Fibroblast of upper back skin (primary cell): ENCODE measurements around the gene NXPE2.
"Not testable (repeated sequence)": the region's sequence is repeated elsewhere in the genome, so short reads cannot be mapped to it uniquely, and the experiment has no call there.

ENCODE experiments used
- DNase-seq: peaks from one replicate; pipeline ENCODE4 v3.0.0-alpha.2; 2013

NXPE2 gene

GRCh38 chr11:114678125-114679036 lies at the start of gene NXPE2:
TSS of gene NXPE2 (plus strand) at chr11:114678527. CDS start at chr11:114678576, 49 bp downstream.
- DNase-seq, result peak; percentile 18

- not testable (repeated sequence) for DNase-seq
Observed at GRCh38 chr11:114631445-114631965, 46.8 kb upstream of the NXPE2 start.

DNA sequence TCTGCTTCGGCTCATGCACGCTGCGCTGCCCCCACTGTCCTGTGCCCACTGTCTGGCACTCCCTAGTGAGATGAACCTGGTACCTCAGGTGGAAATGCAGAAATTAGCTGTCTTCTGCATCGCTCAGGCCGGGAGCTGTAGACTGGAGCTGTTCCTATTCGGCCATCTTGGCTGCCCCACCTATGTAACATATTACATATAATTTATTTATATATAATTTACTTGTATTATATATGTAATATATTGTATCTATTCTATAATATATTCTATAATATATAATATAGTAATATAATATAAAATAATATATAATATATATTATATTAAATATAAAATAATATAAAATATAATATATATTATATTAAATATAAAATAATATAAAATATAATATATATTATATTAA lies 38.9 kb upstream of the NXPE2 start:
- not testable (repeated sequence) for DNase-seq

- no peak for DNase-seq
Observed at GRCh38 chr11:114650661-114651060, 27.7 kb upstream of the NXPE2 start.

DNA sequence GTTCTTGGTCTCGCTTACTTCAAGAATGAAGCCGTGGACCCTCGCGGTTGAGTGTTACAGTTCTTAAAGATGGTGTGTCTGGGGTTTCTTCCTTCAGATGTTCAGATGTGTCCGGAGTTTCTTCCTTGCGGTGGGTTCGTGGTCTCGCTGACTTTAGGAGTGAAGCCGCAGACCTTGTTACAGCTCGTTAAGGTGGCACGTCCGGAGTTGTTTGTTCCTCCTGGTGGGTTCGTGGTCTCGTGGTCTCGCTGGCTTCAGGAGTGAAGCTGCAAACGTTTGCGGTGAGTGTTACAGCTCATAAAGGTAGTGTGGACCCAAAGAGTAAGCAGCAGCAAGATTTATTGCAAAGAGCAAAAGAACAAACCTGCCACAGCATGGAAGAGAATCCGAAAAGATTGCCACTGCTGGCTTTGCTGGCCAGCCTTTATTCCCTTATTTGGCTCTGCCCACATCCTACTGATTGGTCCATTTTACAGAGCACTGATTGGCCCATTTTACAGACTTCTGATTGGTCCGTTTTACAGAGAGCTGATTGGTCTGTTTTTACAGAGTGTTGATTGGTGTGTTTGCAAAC lies 27.1 kb upstream of the NXPE2 start:
- no peak for DNase-seq

DNA sequence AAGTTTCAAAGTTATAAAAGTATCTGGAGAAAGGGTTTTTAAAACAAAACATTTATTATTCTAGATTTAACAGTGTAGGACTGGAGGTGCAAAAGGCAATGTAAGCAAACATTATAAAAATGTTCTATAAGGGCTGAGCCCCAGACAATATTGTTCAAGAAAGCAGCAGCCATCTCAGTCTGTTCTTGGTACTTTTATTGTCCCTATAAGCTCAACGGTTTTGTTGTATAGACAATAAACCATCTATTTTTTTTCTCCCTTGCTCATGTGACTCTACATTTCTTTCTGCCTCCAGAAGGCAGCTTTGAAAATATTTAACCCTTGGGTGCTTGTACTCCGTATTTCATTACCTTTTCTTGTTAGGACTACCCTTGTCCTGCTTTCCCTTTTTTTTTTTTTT lies 25.2 kb upstream of the NXPE2 start:
- no peak for DNase-seq

GRCh38 chr11:114664641-114665040 lies 13.7 kb upstream of the NXPE2 start:
- no peak for DNase-seq

DNA sequence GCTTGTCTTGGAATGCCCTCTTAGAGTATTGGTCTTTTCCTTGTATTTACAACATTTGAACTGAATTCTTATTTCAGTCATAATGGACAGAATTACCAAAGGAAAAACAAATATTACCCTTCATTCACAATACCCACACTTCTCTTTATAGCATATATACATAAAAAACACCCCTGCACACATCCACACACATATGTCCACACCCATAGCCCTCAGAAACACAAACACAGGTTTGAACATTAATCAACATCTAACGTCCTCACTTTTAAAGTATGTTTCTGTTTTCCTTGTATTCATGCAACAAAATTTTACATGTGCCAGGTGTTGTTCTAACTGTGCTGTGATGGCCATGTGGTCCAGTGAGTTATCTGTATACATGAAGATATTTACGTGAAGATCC lies 11.6 kb upstream of the NXPE2 start:
- DNase-seq, result no peak

GRCh38 chr11:114668109-114668508 lies 10.2 kb upstream of the NXPE2 start:
- DNase-seq, result no peak

DNA sequence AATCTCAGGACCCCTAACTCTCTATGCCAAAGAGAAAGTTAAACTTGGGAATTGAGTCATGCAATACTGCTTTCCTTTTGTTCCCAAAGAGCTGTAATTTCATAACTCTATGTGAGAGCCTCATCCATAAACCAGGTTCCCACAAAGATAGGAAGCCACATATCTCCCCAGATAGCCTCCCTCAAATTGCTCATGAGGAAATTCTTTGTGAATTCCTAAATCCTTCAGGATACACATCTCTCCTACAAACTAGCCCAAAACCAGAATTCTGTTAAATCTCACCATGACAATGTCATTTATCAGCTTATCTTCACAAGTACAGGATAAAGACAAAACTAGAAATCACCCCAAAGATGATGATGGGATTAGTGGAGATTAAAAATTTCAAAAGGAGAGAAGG lies 4.7 kb upstream of the NXPE2 start:
- no peak for DNase-seq

- DNase-seq, result no peak
Observed at GRCh38 chr11:114679505-114679904, 1.2 kb downstream of the NXPE2 start.

- no peak for DNase-seq
Observed at GRCh38 chr11:114683007-114683406, 4.7 kb downstream of the NXPE2 start.

- no peak for DNase-seq
Observed at GRCh38 chr11:114684636-114685035, 6.3 kb downstream of the NXPE2 start.

DNA sequence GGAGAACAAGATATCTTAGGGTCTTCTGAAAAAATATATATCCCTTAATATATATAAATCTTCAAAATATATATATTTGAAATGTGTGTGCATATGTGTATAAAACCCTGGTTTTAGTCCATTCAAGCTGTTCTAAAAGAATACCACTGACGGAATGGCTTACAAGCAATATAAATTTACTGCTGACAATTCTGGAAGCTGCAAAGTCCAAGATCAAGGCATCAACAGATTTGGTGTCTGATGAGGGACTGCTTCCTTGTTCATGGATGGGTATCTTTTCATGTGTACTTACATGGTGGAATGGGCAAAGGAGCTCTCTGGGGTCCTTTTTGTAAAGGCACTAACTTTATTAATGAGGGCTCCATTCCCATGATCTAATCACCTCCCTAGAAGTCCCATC lies 6.8 kb downstream of the NXPE2 start:
- DNase-seq, result no peak

DNA sequence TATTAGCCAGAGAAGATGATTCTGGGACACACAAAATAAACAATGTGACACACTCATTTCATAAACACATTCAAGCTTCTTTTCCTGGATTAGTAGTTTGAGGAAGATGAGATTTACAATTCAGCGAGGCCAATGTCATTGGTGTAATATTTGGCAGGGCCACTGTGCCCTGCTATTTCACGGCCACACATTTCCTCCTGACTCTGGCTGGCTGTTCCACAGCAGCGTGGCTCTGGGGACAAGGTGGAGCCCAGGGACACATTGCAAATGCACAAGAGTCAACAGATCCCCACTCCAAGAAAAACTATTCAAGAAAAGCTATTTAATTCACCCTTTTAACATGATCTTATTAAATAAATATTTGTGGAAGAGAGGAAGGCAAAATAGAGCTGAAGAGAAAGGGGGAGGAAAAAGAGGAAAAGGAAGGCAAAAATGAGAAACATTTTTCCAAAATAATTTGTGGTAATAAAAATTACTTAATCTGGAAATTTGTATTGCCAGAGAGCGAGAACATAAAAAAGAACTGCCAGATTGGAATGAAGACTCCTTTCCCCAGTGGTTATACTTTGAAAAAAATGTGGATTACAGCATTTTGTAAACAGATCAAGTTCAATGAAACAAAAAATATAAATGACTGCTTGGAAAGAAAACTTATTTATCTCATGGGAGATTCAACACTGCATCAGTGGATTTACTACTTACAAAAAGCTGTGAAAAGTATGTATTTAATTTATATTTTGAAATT lies 27.1 kb downstream of the NXPE2 start:
- no peak for DNase-seq

DNA sequence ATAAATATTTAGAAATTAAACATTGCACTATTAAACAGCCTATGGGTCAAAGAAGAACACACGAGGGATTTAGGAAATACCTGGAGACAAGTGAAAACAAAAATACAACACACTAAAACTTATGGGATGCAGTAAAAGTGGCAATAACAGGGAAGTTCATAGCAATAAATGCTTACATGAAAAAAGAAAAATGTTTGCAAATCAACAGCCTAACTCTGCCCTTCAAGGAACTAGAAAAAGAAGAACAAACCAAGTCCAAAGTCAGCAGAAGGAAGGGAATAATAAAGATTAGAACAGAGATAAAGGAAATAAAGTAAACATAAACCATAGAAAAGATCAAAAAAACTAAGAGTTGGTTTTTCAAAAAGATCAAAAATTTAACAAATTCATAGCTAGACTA lies 31.6 kb downstream of the NXPE2 start:
- DNase-seq, result no peak

- DNase-seq, result no peak
Observed at GRCh38 chr11:114713756-114714155, 35.4 kb downstream of the NXPE2 start.

DNA sequence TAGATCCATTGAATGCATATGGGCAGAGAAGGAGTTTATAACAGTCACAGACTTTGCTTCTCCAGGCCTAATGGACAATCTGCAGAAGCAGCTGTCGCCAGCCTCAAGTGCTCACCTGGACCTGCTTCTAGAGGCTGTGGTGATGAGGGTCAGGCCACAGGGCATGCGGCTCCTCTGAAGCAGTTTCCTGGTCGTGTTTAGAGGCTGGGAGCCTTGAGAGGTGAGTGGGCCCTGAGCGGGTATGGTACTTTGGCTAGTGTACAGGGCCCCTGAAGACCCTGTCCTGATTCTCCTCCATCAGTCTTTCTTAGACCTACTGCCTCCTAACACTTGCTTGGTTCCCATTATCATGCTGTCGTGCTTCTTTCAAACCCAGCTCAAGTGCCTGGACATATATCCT lies 41.2 kb downstream of the NXPE2 start:
- no peak for DNase-seq

DNA sequence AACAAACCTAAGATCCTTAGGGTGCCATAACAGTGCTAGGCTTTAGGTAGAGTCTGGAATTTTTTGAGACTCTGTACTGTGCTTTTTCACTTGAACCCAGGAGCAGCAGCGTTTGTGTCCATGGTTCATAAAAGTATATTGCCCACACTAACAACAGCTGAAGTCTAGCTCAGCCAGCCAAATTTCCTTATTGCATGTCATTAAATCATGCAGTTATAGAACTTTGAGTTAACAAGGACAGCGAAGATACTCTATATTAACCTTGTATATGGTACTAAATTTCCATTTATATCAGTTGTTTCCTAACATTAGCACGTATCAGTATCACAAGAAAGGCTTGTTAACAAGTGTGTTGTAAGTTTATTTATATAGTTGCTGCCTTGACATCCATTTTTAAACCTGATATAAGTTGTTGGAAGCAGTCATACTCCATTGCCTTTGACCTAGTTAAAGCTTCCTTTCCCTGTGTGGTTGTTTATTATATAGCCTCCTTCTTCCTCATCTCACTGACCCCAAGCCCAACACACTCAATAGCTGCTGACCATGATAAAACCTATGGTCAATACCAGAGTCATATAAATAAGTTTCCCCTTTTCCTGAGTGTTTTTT lies 46.7 kb downstream of the NXPE2 start:
- no peak for DNase-seq

- no peak for DNase-seq
Observed at GRCh38 chr11:114725623-114726022, 47.3 kb downstream of the NXPE2 start.

GRCh38 chr11:114736806-114737205 lies 58.5 kb downstream of the NXPE2 start:
- DNase-seq, result no peak

GRCh38 chr11:114738954-114739353 lies 60.6 kb downstream of the NXPE2 start:
- DNase-seq, result peak; percentile 37

DNA sequence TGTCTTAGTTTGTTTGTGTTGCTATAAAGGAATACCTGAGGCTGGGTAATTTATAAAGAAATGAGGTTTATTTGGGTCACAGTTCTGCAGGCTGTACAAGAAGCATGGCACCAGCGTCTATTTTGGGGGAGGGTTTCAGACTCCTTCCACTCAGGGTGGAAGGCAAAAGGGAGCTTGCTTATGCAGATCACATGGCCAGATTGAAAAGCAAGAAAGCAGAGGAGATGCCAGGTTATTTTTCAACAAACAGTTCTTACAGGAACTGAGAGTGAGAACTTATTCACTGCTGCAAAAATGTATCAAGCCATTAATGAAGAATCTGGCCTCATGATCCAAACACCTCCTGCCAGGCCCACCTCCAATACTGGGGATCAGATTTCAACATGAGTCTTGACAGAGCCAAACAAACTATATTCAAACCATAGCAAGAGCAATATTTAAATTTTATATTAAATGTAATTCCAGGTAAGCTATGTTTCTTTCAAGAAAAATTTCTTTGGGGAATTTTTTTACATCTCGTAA lies 66.9 kb downstream of the NXPE2 start:
- no peak for DNase-seq
